MCF 10A (cell line): Measurements from ENCODE around the gene MITF. TPM values are rescaled to one million over a fixed set of nuclear protein-coding genes. Genes with fewer than 3 reads are reported as not detected.

Experiments
- BruUV-seq: library from RNA; stranded (reverse); fragments of 400-500 nt; replicated peaks from 2 replicates; lab custom pipeline; 2021; lab: Mats Ljungman, UMichigan
- CTCF ChIA-PET: fragments of 300-600 bp; sonication (Branson Sonifier 250); formaldehyde crosslinking; extraction: SDS; loops from one replicate; lab custom pipeline; 2021; ENCODE audit warnings: antibody characterized with exemption, inconsistent platforms; lab: Yijun Ruan, JAX
- POLR2A ChIA-PET: fragments of 300-600, 350-650 bp; sonication (Branson Sonifier 250); formaldehyde crosslinking; extraction: SDS; loops from one replicate; lab custom pipeline; 2020; ENCODE audit warnings: antibody characterized with exemption, inconsistent platforms; lab: Yijun Ruan, JAX
- DNase-seq: peaks from one replicate; pipeline ENCODE4 v3.0.0-alpha.2; 2018; ENCODE audit not compliant: unreplicated experiment
- H3K27ac Mint-ChIP-seq: one replicate; pipeline ENCODE4 v1.8.0; 2022; ENCODE audit warnings: mild to moderate bottlenecking, low read depth, mixed read lengths; ENCODE audit not compliant: unreplicated experiment
- H3K27me3 Mint-ChIP-seq: one replicate; pipeline ENCODE4 v1.8.0; 2022; ENCODE audit warnings: mixed read lengths; ENCODE audit not compliant: insufficient read depth, unreplicated experiment
- H3K36me3 Mint-ChIP-seq: one replicate; pipeline ENCODE4 v1.8.0; 2022; ENCODE audit warnings: mild to moderate bottlenecking, moderate library complexity, mixed read lengths; ENCODE audit not compliant: insufficient read depth, unreplicated experiment
- H3K4me1 Mint-ChIP-seq: one replicate; pipeline ENCODE4 v1.8.0; 2022; ENCODE audit warnings: mixed read lengths; ENCODE audit not compliant: insufficient read depth, unreplicated experiment
- H3K4me3 Mint-ChIP-seq: one replicate; pipeline ENCODE4 v1.8.0; 2022; ENCODE audit warnings: mild to moderate bottlenecking, moderate library complexity, mixed read lengths; ENCODE audit not compliant: unreplicated experiment
- H3K9me3 Mint-ChIP-seq: one replicate; pipeline ENCODE4 v1.8.0; 2022; ENCODE audit warnings: mixed read lengths; ENCODE audit not compliant: unreplicated experiment
- CTCF ChIP-seq: fragments of 200-600 bp; IDR thresholded peaks from one replicate; pipeline ENCODE4 v1.8.0; 2022; ENCODE audit warnings: antibody characterized with exemption, mild to moderate bottlenecking; ENCODE audit not compliant: unreplicated experiment
- intact Hi-C: fragments of 100-400 bp; cut with micrococcal nuclease; formaldehyde crosslinking; loops from 2 replicates; pipeline ENCODE4 v1.14.1; 2022
- total RNA-seq: library from RNA; stranded (reverse); gene quantifications from 2 replicates; pipeline ENCODE4 v1.2.3, GENCODE V29; 2022

MITF gene
- total RNA-seq, 1 experiment from 2014 or later = 16.1 TPM

GRCh38 chr3:69764121-69764741 lies 25.0 kb downstream of the MITF start:
- Mint-ChIP-seq H3K9me3 (no peaks in the 10 kb centered on the region), H3K4me1 (peaks cover 59% of the 10 kb centered on the region), H3K36me3 (peaks cover 5% of the 10 kb centered on the region), H3K4me3 (no peak overlapping the region), H3K27me3 (no peaks in the 10 kb centered on the region), H3K27ac (peak overlapping the region; percentile 37)
- intact Hi-C loops = no loop called here
- TF ChIP-seq CTCF = no peak
- BruUV-seq = no TSS peak
- ChIA-PET POLR2A (interaction anchor here (1.3 to 1.9 kb wide), 3 partner anchors 15 to 25 kb away, joined by 3 to 8 read pairs (median 3); partner anchors contain the start of gene MITF), CTCF (interaction anchor here (1.2 kb wide), 1 partner anchor 43 kb away, joined by 4 read pairs; no protein-coding TSS in a partner anchor)
- no peak for DNase-seq

GRCh38 chr3:69764861-69765260 lies 25.6 kb downstream of the MITF start:
- ChIA-PET POLR2A (interaction anchor here (0.8 to 1.9 kb wide), 4 partner anchors 15 to 43 kb away, joined by 3 to 8 read pairs (median 3); partner anchors contain the start of gene MITF), CTCF (no interaction called here)
- Mint-ChIP-seq H3K27me3 (no peaks in the 10 kb centered on the region), H3K36me3 (peaks cover 5% of the 10 kb centered on the region), H3K27ac (no peak overlapping the region), H3K9me3 (no peaks in the 10 kb centered on the region), H3K4me3 (no peak overlapping the region), H3K4me1 (peaks cover 59% of the 10 kb centered on the region)
- BruUV-seq = no TSS peak
- no peak for DNase-seq
- intact Hi-C loops = no loop called here
- no peak for TF ChIP-seq CTCF

GRCh38 chr3:69766638-69767037 lies 27.4 kb downstream of the MITF start:
- Mint-ChIP-seq H3K4me3 (no peak overlapping the region), H3K36me3 (peaks cover 5% of the 10 kb centered on the region), H3K4me1 (peaks cover 68% of the 10 kb centered on the region), H3K9me3 (no peaks in the 10 kb centered on the region), H3K27me3 (no peaks in the 10 kb centered on the region), H3K27ac (no peak overlapping the region)
- no peak for DNase-seq
- ChIA-PET CTCF (no interaction called here), POLR2A (no interaction called here)
- BruUV-seq = no TSS peak
- no peak for TF ChIP-seq CTCF
- intact Hi-C loops = no loop called here

GRCh38 chr3:69767571-69767970 lies 28.3 kb downstream of the MITF start:
- DNase-seq = no peak
- Mint-ChIP-seq H3K4me1 (peaks cover 59% of the 10 kb centered on the region), H3K9me3 (no peaks in the 10 kb centered on the region), H3K27ac (no peak overlapping the region), H3K27me3 (no peaks in the 10 kb centered on the region), H3K36me3 (peaks cover 5% of the 10 kb centered on the region), H3K4me3 (no peak overlapping the region)
- ChIA-PET POLR2A (interaction anchor here (1.2 kb wide), 1 partner anchor 29 kb away, joined by 3 read pairs; the partner anchor contains the start of gene MITF), CTCF (no interaction called here)
- no TSS peak for BruUV-seq
- no peak for TF ChIP-seq CTCF
- intact Hi-C loops = no loop called here
